ENCODE results near the gene NPLOC4. TPM values are rescaled to one million over a fixed set of nuclear protein-coding genes. Genes with fewer than 3 reads are reported as not detected.

The NPLOC4 gene
- total RNA-seq, 3 donors from 2014 or later, result 78.4 to 89.5 (median 78.6) TPM

DNA sequence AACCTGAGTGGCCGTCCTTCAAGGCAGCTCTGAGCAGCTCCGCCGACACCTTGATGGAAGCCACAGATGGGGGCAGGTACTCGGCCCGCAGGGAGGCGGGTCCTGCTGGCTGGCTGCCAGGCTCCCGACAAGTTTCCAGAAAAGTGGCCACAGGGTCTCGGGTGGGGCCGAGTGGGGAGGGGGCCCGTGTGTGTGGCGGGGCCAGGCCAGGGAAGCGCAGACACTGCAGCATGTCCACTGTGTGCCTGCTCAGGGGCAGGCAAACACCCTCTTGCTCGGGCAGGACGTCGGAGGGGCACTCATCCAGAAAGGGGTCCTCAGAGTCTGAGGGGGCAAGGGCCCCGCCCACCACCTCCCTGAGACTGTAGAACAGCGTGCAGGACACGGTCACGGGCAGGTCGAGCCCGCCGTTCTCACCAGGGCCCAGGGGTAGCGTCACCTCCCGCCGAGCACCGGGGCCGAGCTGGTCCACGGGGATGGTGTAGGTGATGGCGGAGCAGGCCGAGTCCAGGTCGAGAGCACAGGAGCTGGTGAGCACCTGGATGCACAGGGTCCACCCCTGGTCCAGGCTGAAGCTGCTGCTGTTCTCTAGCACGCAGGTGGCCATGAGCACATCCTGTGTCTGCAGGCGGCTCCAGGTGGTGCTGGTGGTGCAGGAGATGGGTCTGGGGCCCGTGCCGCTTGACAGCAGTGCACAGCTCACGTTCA is 89.9 kb downstream of the NPLOC4 start:
- no peaks in the 10 kb centered on the region for H3K9me3 ChIP-seq
- no peak overlapping the region for H3K4me3 ChIP-seq
- intact Hi-C loops (cut with DNase I, micrococcal nuclease), result no loop called here
- H3K36me3 ChIP-seq (ENCODE audit: low read depth), result no peaks in the 10 kb centered on the region
- ATAC-seq, result no peak
- no peak for DNase-seq
- peaks cover 7% of the 10 kb centered on the region for H3K4me1 ChIP-seq (ENCODE audit: low read depth)
- TF ChIP-seq CTCF (IDR thresholded peaks at IDR 0.05), result no peak

DNA sequence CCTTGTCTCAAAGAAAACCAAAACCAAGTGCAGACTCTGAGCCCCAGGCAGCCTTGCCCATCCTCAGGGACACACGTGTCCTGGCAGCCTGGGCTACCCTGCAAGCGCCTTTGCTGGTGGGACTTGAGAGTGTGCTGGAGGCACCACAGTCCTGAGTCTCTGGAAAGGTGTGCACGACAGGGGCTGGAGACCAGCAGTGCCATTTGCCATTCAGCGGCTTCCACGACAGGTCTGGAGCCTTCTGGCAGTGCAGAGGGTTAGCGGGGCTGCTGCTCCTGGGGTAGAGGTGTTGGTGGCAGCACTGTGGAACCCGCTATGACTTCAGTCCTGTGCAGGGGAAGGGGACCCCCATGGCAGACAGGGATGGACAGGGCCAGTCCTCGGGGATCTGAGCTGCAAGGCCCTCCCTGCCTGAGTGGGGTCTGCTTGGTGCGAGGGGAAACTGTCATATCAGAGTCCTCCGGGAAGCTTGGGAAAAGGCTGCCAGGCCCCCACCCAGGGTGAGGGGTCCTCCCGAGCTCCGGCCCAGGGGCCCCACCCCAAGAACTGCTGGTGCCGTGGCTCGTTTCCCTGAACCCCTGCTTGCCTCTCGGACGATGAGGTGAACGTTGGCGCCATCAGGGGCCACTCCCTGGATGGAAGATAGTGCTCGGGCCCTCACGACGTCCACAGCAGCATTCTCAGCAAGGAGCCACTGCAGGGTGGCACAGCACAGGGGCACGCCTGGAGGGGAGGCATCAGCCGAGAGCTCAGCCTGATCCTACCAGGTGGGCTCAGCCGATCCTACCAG is 91.6 kb downstream of the NPLOC4 start:
- ATAC-seq, result no peak
- TF ChIP-seq CTCF (IDR thresholded peaks at IDR 0.05), result no peak
- H3K4me3 ChIP-seq, result no peak overlapping the region
- H3K4me1 ChIP-seq (ENCODE audit: low read depth), result no peaks in the 10 kb centered on the region
- H3K9me3 ChIP-seq, result no peaks in the 10 kb centered on the region
- DNase-seq, result no peak
- H3K36me3 ChIP-seq (ENCODE audit: low read depth), result no peaks in the 10 kb centered on the region
- intact Hi-C loops (cut with DNase I, micrococcal nuclease), result no loop called here

DNA sequence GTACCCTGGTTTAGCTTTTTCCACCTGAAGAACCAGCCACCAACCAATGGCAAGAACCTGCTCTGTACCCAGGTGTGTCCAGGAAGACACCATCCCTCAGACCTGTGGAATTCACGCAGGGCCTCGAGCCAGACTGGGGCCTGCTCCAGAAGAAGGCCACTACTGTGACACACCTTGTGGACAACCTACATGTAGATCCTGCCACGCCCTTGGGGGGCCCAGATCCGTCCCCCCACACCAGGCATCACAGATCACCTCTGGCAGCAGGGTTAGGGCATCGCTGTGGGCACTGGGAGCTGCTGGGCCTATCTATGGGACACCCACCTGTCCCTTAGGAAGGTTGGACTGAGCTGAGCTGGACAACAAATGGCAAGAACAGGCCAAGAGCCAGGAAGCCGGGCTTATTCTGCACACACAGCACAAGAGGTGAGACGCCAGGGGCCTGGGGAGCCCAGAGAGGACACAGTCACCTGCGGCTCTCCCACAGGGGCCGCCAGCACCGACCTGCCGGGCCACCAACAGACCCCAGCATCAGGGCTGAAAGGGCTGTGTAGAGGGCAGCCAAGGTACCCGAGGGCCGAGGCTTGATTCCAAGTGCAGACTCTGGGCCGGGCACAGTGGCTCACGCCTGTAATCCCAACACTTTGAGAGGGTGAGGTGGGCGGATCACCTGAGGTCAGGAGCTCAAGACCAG is 92.5 kb downstream of the NPLOC4 start:
- Histone ChIP-seq H3K4me3 (no peak overlapping the region), H3K4me1 (ENCODE audit: low read depth) (no peaks in the 10 kb centered on the region), H3K9me3 (no peaks in the 10 kb centered on the region), H3K36me3 (ENCODE audit: low read depth) (no peaks in the 10 kb centered on the region)
- ATAC-seq (no peak), DNase-seq (no peak)
- intact Hi-C loops (cut with DNase I, micrococcal nuclease), result no loop called here
- no peak for TF ChIP-seq CTCF (IDR thresholded peaks at IDR 0.05)

DNA sequence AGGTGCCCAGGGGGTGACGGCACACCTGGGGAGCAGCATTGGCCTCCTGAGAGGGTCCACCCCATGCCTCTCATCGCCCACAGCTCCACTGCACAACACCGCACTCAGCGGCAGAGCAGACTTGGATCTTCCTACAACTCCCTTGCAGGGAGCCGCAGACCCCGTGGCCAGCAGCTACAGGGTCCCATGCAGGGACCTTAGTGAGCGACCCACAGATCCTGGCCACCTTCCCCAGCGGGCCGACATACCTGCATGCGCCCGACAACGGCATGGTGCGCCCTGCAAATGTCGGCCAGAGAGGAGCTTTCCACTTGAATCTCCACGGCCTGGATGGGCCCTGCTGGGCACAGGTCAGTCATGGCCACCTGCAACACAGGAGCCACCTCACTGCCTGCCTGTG is 93.2 kb downstream of the NPLOC4 start:
- H3K4me3 ChIP-seq, result no peak overlapping the region
- no peaks in the 10 kb centered on the region for H3K36me3 ChIP-seq (ENCODE audit: low read depth)
- H3K9me3 ChIP-seq, result no peaks in the 10 kb centered on the region
- TF ChIP-seq CTCF (IDR thresholded peaks at IDR 0.05), result no peak
- intact Hi-C loops (cut with DNase I, micrococcal nuclease), result no loop called here
- ATAC-seq (no peak), DNase-seq (no peak)
- no peaks in the 10 kb centered on the region for H3K4me1 ChIP-seq (ENCODE audit: low read depth)

DNA sequence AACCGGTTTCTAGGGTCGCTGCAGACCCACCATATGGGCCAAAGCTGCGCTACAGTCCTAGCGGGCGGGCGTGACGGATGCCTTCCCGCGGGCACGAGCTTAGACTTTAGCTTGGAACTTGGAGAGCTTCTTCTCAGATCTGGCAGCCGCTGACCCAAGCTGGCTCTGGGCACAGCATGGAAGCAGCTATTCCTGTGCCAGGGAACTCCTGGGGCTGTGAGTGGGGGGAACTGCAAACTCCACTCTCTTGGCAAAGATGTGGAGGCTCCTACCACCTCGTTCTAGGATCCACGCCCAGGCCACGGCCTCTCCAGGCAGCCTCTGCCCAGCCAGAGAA is 93.6 kb downstream of the NPLOC4 start:
- DNase-seq, result no peak
- intact Hi-C loops (cut with DNase I, micrococcal nuclease), result no loop called here

More for the DNA sequence above, 93.6 kb downstream of the NPLOC4 start:
- TF ChIP-seq CTCF (IDR thresholded peaks at IDR 0.05), result no peak
- no peaks in the 10 kb centered on the region for H3K4me1 ChIP-seq (ENCODE audit: low read depth)
- no peaks in the 10 kb centered on the region for H3K9me3 ChIP-seq
- H3K36me3 ChIP-seq (ENCODE audit: low read depth), result no peaks in the 10 kb centered on the region
- H3K4me3 ChIP-seq, result no peak overlapping the region
- no peak for ATAC-seq

Data from mucosa of descending colon (tissue), 3 donors.